Measurements from ENCODE around the gene FOXP2.
"Not testable (repeated sequence)": the region's sequence is repeated elsewhere in the genome, so short reads cannot be mapped to it uniquely, and the experiment has no call there.

The FOXP2 gene

DNA sequence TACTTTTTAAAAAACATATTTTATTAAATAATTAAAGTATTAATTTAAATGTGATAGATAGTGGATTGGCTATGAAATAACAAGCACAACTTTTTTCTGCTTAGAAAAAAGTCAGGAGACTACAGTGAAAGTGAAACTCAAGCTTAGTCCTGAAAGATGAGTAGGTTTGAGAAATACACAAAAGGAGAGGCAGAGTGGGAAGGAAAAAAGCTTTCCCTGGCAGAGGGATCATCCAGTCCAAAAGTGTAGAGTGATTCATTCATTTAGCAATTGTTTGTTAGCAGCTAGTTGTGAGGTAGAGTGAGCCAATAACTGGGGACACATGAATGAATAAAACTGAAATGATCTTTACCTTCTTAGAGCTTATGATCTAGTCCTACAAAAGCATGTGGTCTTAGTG lies 93.5 kb downstream of the FOXP2 start:
- no peaks in the 10 kb centered on the region for H3K9me3 Mint-ChIP-seq
- H3K36me3 Mint-ChIP-seq (ENCODE audit: low read depth): no peaks in the 10 kb centered on the region
- H3K27me3 Mint-ChIP-seq: no peaks in the 10 kb centered on the region
- H3K4me3 Mint-ChIP-seq: no peak overlapping the region
- no peak overlapping the region for H3K27ac Mint-ChIP-seq
- no peaks in the 10 kb centered on the region for H3K4me1 Mint-ChIP-seq (ENCODE audit: low read depth)

DNA sequence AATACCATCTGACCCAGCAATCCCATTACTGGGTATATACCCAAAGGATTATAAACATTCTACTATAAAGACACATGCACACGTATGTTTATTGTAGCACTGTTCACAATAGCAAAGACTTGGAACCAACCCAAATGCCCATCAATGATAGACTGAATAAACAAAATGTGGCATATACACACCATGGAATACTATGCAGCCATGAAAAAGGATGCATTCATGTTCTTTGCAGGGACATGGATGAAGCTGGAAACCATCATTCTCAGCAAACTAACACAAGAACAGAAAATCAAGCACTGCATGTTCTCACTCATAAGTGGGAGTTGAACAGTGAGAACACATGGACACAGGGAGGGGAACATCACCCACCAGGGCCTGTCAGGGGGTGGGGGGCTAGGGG lies 96.2 kb downstream of the FOXP2 start:
- not testable (repeated sequence) for H3K4me3 Mint-ChIP-seq; H3K27me3 Mint-ChIP-seq; H3K9me3 Mint-ChIP-seq; H3K4me1 Mint-ChIP-seq (ENCODE audit: low read depth); H3K36me3 Mint-ChIP-seq (ENCODE audit: low read depth); H3K27ac Mint-ChIP-seq

- no peaks in the 10 kb centered on the region for H3K9me3 Mint-ChIP-seq
- H3K27me3 Mint-ChIP-seq: no peaks in the 10 kb centered on the region
- no peaks in the 10 kb centered on the region for H3K4me1 Mint-ChIP-seq (ENCODE audit: low read depth)
- no peak overlapping the region for H3K27ac Mint-ChIP-seq
- H3K36me3 Mint-ChIP-seq (ENCODE audit: low read depth): no peaks in the 10 kb centered on the region
- no peak overlapping the region for H3K4me3 Mint-ChIP-seq
These were observed 104.6 kb downstream of the FOXP2 start for GRCh38 chr7:114519240-114519639.

- Mint-ChIP-seq H3K4me1 (ENCODE audit: low read depth) (no peaks in the 10 kb centered on the region), H3K27ac (no peak overlapping the region), H3K4me3 (no peak overlapping the region), H3K36me3 (ENCODE audit: low read depth) (no peaks in the 10 kb centered on the region), H3K9me3 (no peaks in the 10 kb centered on the region), H3K27me3 (no peaks in the 10 kb centered on the region)
These were observed 107.5 kb downstream of the FOXP2 start for GRCh38 chr7:114522081-114522480.

DNA sequence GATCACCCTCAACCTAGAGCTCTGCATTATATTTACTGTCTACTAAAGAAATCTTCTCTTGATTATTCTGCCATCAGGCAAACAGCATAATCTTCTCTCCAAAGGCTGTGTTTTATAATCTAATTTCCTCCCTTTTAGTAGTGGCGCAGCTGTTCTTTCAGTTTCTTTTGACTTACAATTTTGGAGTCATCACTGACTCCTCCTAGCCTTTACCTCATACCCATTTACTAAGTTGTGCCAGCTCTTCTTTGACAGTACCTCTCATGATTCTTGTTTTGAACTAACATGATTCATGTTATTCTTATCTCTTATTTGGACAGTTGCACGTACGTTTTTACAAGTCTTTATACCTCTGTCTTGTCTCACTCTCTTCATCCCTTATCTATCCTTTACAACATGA lies 113.0 kb downstream of the FOXP2 start:
- Mint-ChIP-seq H3K36me3 (ENCODE audit: low read depth) (no peaks in the 10 kb centered on the region), H3K4me1 (ENCODE audit: low read depth) (no peaks in the 10 kb centered on the region), H3K27ac (no peak overlapping the region), H3K4me3 (no peak overlapping the region), H3K27me3 (no peaks in the 10 kb centered on the region), H3K9me3 (no peaks in the 10 kb centered on the region)

DNA sequence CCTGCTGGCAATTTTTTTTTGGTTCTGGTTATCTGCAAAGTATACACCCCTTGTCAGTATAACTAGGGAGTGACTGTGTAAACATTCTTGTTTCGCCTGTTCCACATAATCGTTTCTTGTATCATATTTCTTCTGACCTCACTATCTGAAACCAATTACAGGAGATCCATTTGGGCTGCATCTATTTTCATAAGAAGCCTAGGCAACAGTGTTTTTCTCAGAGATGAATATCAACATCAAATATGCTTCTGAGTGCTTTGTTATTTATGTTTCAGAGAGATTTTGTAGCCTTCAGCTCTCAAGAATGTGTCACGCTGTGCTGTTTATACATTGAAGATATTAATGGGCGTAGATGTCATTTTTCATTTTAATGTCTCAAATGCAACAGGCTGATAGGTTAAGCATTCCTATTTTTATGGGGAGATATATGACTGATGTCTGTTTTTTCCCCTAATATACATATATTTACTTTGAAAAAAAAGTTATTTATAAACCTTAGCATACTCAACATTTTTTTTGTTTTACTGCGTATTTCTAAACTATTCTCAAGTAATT lies 115.5 kb downstream of the FOXP2 start:
- H3K4me1 Mint-ChIP-seq (ENCODE audit: low read depth): no peaks in the 10 kb centered on the region
- no peaks in the 10 kb centered on the region for H3K36me3 Mint-ChIP-seq (ENCODE audit: low read depth)
- H3K27ac Mint-ChIP-seq: no peak overlapping the region
- no peak overlapping the region for H3K4me3 Mint-ChIP-seq
- H3K9me3 Mint-ChIP-seq: no peaks in the 10 kb centered on the region
- no peaks in the 10 kb centered on the region for H3K27me3 Mint-ChIP-seq

- Mint-ChIP-seq H3K4me1 (ENCODE audit: low read depth) (no peaks in the 10 kb centered on the region), H3K4me3 (no peak overlapping the region), H3K27ac (no peak overlapping the region), H3K9me3 (no peaks in the 10 kb centered on the region), H3K36me3 (ENCODE audit: low read depth) (no peaks in the 10 kb centered on the region), H3K27me3 (no peaks in the 10 kb centered on the region)
These were observed 116.7 kb downstream of the FOXP2 start for GRCh38 chr7:114531326-114531725.

- Mint-ChIP-seq H3K36me3 (ENCODE audit: low read depth) (no peaks in the 10 kb centered on the region), H3K4me1 (ENCODE audit: low read depth) (no peaks in the 10 kb centered on the region), H3K9me3 (no peaks in the 10 kb centered on the region), H3K27me3 (no peaks in the 10 kb centered on the region), H3K4me3 (no peak overlapping the region), H3K27ac (no peak overlapping the region)
These were observed 118.5 kb downstream of the FOXP2 start for GRCh38 chr7:114533131-114533530.

- Mint-ChIP-seq H3K4me1 (ENCODE audit: low read depth) (no peaks in the 10 kb centered on the region), H3K27me3 (no peaks in the 10 kb centered on the region), H3K27ac (no peak overlapping the region), H3K36me3 (ENCODE audit: low read depth) (no peaks in the 10 kb centered on the region), H3K4me3 (no peak overlapping the region), H3K9me3 (no peaks in the 10 kb centered on the region)
These were observed 120.3 kb downstream of the FOXP2 start for GRCh38 chr7:114534953-114535352.

DNA sequence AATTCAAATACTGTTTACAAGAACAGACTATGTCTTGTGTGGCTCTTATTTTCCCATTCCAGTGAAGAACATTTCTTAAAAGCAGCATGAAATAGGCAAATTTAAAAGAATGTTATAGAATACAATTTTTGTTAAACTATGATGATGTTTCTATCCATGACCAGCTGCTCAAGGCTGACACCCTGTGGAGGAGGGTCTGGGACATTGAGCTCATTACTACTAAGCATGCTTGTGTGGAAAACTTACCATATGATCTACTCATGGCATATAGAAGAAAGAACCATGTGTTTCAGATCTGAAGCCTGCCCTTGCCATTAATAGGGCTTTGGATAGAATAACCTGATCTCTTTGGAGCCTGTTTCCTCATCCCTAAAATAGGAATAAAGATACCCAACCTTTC lies 125.0 kb downstream of the FOXP2 start:
- Mint-ChIP-seq H3K27ac (no peak overlapping the region), H3K36me3 (ENCODE audit: low read depth) (no peaks in the 10 kb centered on the region), H3K9me3 (no peaks in the 10 kb centered on the region), H3K4me3 (no peak overlapping the region), H3K4me1 (ENCODE audit: low read depth) (no peaks in the 10 kb centered on the region), H3K27me3 (no peaks in the 10 kb centered on the region)

- H3K9me3 Mint-ChIP-seq: no peaks in the 10 kb centered on the region
- H3K27me3 Mint-ChIP-seq: no peaks in the 10 kb centered on the region
- no peak overlapping the region for H3K27ac Mint-ChIP-seq
- H3K36me3 Mint-ChIP-seq (ENCODE audit: low read depth): no peaks in the 10 kb centered on the region
- no peaks in the 10 kb centered on the region for H3K4me1 Mint-ChIP-seq (ENCODE audit: low read depth)
- H3K4me3 Mint-ChIP-seq: no peak overlapping the region
These were observed 125.7 kb downstream of the FOXP2 start for GRCh38 chr7:114540291-114540690.

DNA sequence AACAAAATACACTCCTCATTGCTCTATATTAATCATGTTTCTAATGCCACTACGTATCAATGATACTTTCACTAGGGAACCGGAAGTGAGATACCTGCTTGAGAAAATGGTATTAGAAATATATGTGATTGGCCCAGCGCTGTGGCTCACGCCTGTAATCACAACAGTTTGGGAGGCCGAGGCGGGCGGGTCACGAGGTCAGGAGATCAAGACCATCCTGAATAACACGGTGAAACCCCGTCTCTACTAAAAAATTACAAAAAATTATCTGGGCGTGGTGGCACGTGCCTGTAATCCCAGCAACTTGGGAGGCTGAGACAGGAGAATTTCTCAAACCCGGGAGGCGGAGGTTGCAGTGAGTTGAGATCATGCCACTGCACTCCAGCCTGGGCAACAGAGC lies 132.7 kb downstream of the FOXP2 start:
- H3K9me3 Mint-ChIP-seq; H3K27me3 Mint-ChIP-seq; H3K4me3 Mint-ChIP-seq; H3K36me3 Mint-ChIP-seq (ENCODE audit: low read depth); H3K4me1 Mint-ChIP-seq (ENCODE audit: low read depth); H3K27ac Mint-ChIP-seq: not testable (repeated sequence)

- Mint-ChIP-seq H3K4me3 (no peak overlapping the region), H3K27me3 (no peaks in the 10 kb centered on the region), H3K4me1 (ENCODE audit: low read depth) (no peaks in the 10 kb centered on the region), H3K36me3 (ENCODE audit: low read depth) (no peaks in the 10 kb centered on the region), H3K27ac (no peak overlapping the region), H3K9me3 (no peaks in the 10 kb centered on the region)
These were observed 133.7 kb downstream of the FOXP2 start for GRCh38 chr7:114548081-114548980.

DNA sequence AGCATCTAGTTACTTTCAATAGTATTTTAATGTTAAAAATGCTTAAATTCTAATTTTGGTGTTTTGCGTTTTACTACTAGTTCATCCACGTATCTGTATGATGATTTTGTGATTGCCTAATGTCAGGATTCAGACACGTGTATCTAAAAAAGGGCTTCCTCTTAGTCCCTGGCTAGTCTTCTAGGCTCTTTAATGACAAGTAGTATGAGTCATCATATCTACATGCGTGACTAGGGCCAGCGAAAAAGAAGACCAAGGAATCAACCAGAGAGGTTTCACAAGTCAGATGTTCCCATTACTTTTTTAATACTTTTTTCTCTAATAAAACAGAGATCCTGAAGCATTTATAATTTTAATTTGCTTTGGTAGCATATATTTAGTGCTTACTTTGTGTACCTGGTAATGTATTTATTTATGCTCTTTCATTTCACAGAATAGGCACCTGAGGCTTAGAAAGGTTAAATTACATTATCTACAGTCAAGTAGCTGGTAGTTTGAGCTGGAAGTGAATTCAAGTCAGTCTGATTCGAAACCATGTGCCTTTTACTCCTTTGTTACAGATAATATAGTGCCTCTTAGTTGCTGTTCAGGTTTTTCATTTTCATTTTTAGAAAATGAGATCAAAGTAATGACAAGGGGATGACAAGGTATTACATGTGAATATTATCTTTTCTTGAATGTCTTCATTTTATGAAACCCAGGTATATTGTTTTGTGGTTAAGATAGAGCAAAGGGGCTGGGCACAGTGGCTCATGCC lies 140.3 kb downstream of the FOXP2 start:
- Mint-ChIP-seq H3K27ac (no peak overlapping the region), H3K36me3 (ENCODE audit: low read depth) (no peaks in the 10 kb centered on the region)

DNA sequence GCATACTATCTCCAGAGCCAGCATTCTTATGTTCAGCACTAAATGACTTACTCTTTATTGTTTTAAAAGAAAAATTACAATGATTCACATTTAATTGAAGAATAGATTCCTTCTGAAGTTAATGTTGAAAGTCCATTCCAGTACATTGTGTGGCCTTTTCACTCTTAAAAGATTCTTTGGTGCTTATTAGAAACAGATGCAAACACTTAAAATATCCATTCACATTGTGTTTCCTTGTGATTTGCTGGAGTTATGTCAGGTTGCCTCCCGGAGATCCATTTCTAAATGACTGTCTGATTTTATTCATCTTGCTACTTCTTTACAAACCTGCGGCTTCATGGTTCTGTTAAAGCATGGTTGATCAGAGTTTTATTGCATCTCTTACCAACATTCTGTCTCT lies 152.8 kb downstream of the FOXP2 start:
- Mint-ChIP-seq H3K9me3 (no peaks in the 10 kb centered on the region), H3K4me1 (ENCODE audit: low read depth) (no peaks in the 10 kb centered on the region), H3K27me3 (no peaks in the 10 kb centered on the region), H3K27ac (no peak overlapping the region), H3K4me3 (no peak overlapping the region), H3K36me3 (ENCODE audit: low read depth) (no peaks in the 10 kb centered on the region)

More for the DNA sequence above, 140.3 kb downstream of the FOXP2 start:
- Mint-ChIP-seq H3K9me3 (no peaks in the 10 kb centered on the region), H3K4me1 (ENCODE audit: low read depth) (no peaks in the 10 kb centered on the region), H3K4me3 (no peak overlapping the region), H3K27me3 (no peaks in the 10 kb centered on the region)
